Panc1 (cell line): ENCODE data around the gene RFX2. TPM values are rescaled to one million over a fixed set of nuclear protein-coding genes. Genes with fewer than 3 reads are reported as not detected.

Source experiments
- ATAC-seq: fragments of 200-7000 bp; cut with Tn5 transposase; 2 replicates; pipeline ENCODE4 v1.9.1; 2020; ENCODE audit warnings: mild to moderate bottlenecking, moderate library complexity
- BruUV-seq: library from RNA; stranded (reverse); fragments of 400-500 nt; replicated peaks from 2 replicates; lab custom pipeline; 2021; lab: Mats Ljungman, UMichigan
- CTCF ChIA-PET: fragments of 300-600 bp; sonication (Branson Sonifier 250); formaldehyde crosslinking; loops from one replicate; lab custom pipeline; 2022; ENCODE audit warnings: antibody characterized with exemption; lab: Charles Lee
- POLR2A ChIA-PET: fragments of 300-600 bp; sonication (Branson Sonifier 250); formaldehyde crosslinking; loops from one replicate; lab custom pipeline; 2022; ENCODE audit warnings: antibody characterized with exemption; lab: Charles Lee
- DNase-seq: peaks from one replicate; pipeline ENCODE4 v3.0.0-alpha.2; 2010; ENCODE audit warnings: low read depth, low spot score
- H3K27ac ChIP-seq: 2 replicates; pipeline ENCODE4 v1.5.1; 2011; ENCODE audit warnings: mild to moderate bottlenecking, low read length, inconsistent platforms
- H3K27me3 ChIP-seq: fragments of 200-500 bp; sonication (Bioruptor generic); 2 replicates; pipeline ENCODE4 v1.6.0; 2014; ENCODE audit warnings: low read length, inconsistent platforms; ENCODE audit not compliant: control insufficient read depth, insufficient read depth
- H3K36me3 ChIP-seq: fragments of 200-500 bp; sonication (Bioruptor generic); 2 replicates; pipeline ENCODE4 v1.5.1; 2014; ENCODE audit warnings: inconsistent platforms, mild to moderate bottlenecking, low read length, moderate library complexity; ENCODE audit not compliant: control insufficient read depth, insufficient read depth
- H3K4me1 ChIP-seq: 2 replicates; pipeline ENCODE4 v1.5.1; 2011; ENCODE audit warnings: inconsistent platforms, mild to moderate bottlenecking, low read length, moderate library complexity; ENCODE audit not compliant: control insufficient read depth, insufficient read depth
- H3K4me3 ChIP-seq, 2 experiments: 2 replicates each; pipeline ENCODE4 v1.5.1; 2011 to 2012; ENCODE audit warnings: low read depth in 2 of 2, low read length in 2 of 2, mild to moderate bottlenecking in 2 of 2, inconsistent platforms in 1 of 2, moderate library complexity in 1 of 2
- H3K9me3 ChIP-seq: fragments of 200-500 bp; sonication (Bioruptor generic); 2 replicates; pipeline ENCODE4 v1.5.1; 2014; ENCODE audit warnings: low read depth, mild to moderate bottlenecking, inconsistent platforms, low read length, moderate library complexity; ENCODE audit not compliant: control insufficient read depth, insufficient read depth
- CTCF ChIP-seq: fragments of 450-650 bp; IDR thresholded peaks from 2 replicates; pipeline ENCODE4 v1.5.1; 2017; ENCODE audit warnings: mild to moderate bottlenecking
- POLR2AphosphoS5 ChIP-seq: IDR thresholded peaks from 2 replicates; pipeline ENCODE4 v1.6.1; 2012; ENCODE audit warnings: mild to moderate bottlenecking, low read depth, low read length, moderate library complexity
- REST ChIP-seq, 2 experiments: IDR thresholded peaks; 2 replicates each; pipeline ENCODE4 v1.6.1; 2011 to 2012; ENCODE audit warnings: low read depth in 2 of 2, control low read depth in 1 of 2, low read length in 1 of 2, mild to moderate bottlenecking in 1 of 2, moderate library complexity in 1 of 2; ENCODE audit not compliant: insufficient read depth in 1 of 2
- SIN3A ChIP-seq: IDR thresholded peaks from 2 replicates; pipeline ENCODE4 v1.6.1; 2012; ENCODE audit warnings: low read depth, mild to moderate bottlenecking, low read length, moderate library complexity, borderline replicate concordance; ENCODE audit not compliant: insufficient read depth
- TCF7L2 ChIP-seq: IDR thresholded peaks from 2 replicates; pipeline ENCODE4 v1.6.1; 2011; ENCODE audit warnings: mild to moderate bottlenecking, low read depth, low read length, inconsistent platforms
- in situ Hi-C: cut with HindIII; loops from 2 replicates; pipeline ENCODE4 v1.10.0; 2016; ENCODE audit warnings: low sequenced_read_pairs, low pct_unique_long_range_greater_than_20kb
- intact Hi-C: fragments of 100-400 bp; cut with micrococcal nuclease; formaldehyde crosslinking; loops from one replicate; pipeline ENCODE4 v1.10.0; 2022; ENCODE audit not compliant: unreplicated experiment
- total RNA-seq: library from RNA; stranded (reverse); gene quantifications from one replicate; pipeline ENCODE4 v1.2.1, GENCODE V29; 2021; ENCODE audit not compliant: unreplicated experiment

The RFX2 gene
- total RNA-seq, 1 experiment from 2014 or later = 8.0 TPM

- CTCF ChIA-PET = no interaction called here
- in situ Hi-C loops (no loop called here), intact Hi-C loops (no loop called here)
- POLR2A ChIA-PET = no interaction called here
- no peak for DNase-seq
- Histone ChIP-seq H3K4me1 (0 out of 2 replicates have a peak, but pooled peaks cover 11% of the 10 kb centered on the region), H3K36me3 (no peaks in the 10 kb centered on the region), H3K9me3 (no peaks in the 10 kb centered on the region), H3K27ac (no peak overlapping the region), H3K4me3 (no peak overlapping the region), H3K27me3 (no peaks in the 10 kb centered on the region)
- no peak for TF ChIP-seq REST (IDR thresholded peaks at IDR 0.05; ENCODE audit: insufficient read depth in 1 of 2, low read depth in 2 of 2, low read length in 1 of 2)
- TF ChIP-seq CTCF = no peak
- TF ChIP-seq POLR2AphosphoS5 = no peak
- TF ChIP-seq SIN3A = no peak
- TF ChIP-seq TCF7L2 = no peak
- BruUV-seq = no TSS peak
- ATAC-seq = no peak
Observed at GRCh38 chr19:6095760-6096159, 14.5 kb downstream of the RFX2 start.

- Histone ChIP-seq H3K4me3 (peak overlapping the region; percentile 15 to 41; a peak in 3 of 4 replicates), H3K27me3 (no peaks in the 10 kb centered on the region), H3K4me1 (peaks cover 14% of the 10 kb centered on the region), H3K36me3 (no peaks in the 10 kb centered on the region), H3K9me3 (no peaks in the 10 kb centered on the region), H3K27ac (peak overlapping the region; percentile 49)
- intact Hi-C loops = no loop called here
- DNase-seq (no peak), ATAC-seq (peak; percentile 86)
- no TSS peak for BruUV-seq
- TF ChIP-seq SIN3A (no peak), CTCF (no peak), REST (IDR thresholded peaks at IDR 0.05; ENCODE audit: insufficient read depth in 1 of 2, low read depth in 2 of 2, low read length in 1 of 2) (no peak), POLR2AphosphoS5 (no peak), TCF7L2 (no peak)
- in situ Hi-C loops = no loop called here
- POLR2A ChIA-PET = interaction anchor here (0.7 kb wide), 1 partner anchor 23 kb away, joined by 4 read pairs; no protein-coding TSS in a partner anchor
- CTCF ChIA-PET = interaction anchor here (0.6 to 1.5 kb wide), 2 partner anchors 31 to 44 kb away, joined by 5 to 13 read pairs; no protein-coding TSS in a partner anchor
Observed at GRCh38 chr19:6092329-6093286, 17.7 kb downstream of the RFX2 start.
